GM12801 (cell line): ENCODE results near the gene FDPS.

Source experiments
- CTCF ChIP-seq: IDR thresholded peaks from one replicate; pipeline ENCODE4 v1.5.1; 2011; ENCODE audit warnings: control low read depth; ENCODE audit not compliant: insufficient read length; ENCODE audit errors: extremely low read depth

Gene FDPS

GRCh38 chr1:155360051-155360450 lies 51.4 kb downstream of the FDPS start:
- no peak for TF ChIP-seq CTCF
